ENCODE data around the gene ZNF333. TPM values are rescaled to one million over a fixed set of nuclear protein-coding genes. Genes with fewer than 3 reads are reported as not detected.

The ZNF333 gene
- total RNA-seq, 2 donors from 2014 or later: 16.2 to 19.8 TPM

DNA sequence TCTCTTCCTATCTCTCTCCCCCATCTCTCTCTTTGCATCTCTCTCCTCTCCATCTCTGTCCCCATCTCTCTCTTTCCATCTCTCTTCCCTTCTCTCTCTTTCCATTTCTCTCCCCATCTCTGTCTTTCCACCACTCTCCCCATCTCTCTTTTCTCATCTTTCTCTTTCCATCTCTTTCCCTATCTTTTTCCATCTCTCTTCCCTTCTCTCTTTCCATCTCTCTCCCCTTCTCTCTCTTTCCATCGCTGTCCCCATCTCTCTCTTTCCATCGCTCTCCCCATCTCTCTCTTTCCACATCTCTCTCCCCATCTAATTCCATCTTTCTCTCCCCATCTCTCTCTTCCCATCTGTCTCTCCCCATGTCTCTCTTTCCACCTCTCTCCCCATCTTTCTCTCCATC lies 39.7 kb upstream of the ZNF333 start:
- Mint-ChIP-seq H3K27ac (no peak overlapping the region), H3K36me3 (ENCODE audit: low read depth) (no peaks in the 10 kb centered on the region), H3K4me1 (no peaks in the 10 kb centered on the region), H3K4me3 (no peak overlapping the region), H3K9me3 (peaks cover 73% of the 10 kb centered on the region), H3K27me3 (ENCODE audit: insufficient read depth) (peaks cover 4% of the 10 kb centered on the region)
- TF ChIP-seq, protein P1, sequence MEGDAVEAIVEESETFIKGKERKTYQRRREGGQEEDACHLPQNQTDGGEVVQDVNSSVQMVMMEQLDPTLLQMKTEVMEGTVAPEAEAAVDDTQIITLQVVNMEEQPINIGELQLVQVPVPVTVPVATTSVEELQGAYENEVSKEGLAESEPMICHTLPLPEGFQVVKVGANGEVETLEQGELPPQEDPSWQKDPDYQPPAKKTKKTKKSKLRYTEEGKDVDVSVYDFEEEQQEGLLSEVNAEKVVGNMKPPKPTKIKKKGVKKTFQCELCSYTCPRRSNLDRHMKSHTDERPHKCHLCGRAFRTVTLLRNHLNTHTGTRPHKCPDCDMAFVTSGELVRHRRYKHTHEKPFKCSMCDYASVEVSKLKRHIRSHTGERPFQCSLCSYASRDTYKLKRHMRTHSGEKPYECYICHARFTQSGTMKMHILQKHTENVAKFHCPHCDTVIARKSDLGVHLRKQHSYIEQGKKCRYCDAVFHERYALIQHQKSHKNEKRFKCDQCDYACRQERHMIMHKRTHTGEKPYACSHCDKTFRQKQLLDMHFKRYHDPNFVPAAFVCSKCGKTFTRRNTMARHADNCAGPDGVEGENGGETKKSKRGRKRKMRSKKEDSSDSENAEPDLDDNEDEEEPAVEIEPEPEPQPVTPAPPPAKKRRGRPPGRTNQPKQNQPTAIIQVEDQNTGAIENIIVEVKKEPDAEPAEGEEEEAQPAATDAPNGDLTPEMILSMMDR (conservative IDR thresholded peaks at IDR 0.05): no peak
- H3K27me3 ChIP-seq (ENCODE audit: control insufficient read depth, insufficient read depth, low read length, poor library complexity, severe bottlenecking): no peaks in the 10 kb centered on the region
- H3K27ac ChIP-seq (ENCODE audit: low read depth, low read length): no peak overlapping the region
- 58 to 68% methylated on average over 2 of the region's 2 CpGs for WGBS, 2 experiments (ENCODE audit: insufficient coverage in 1 of 2, insufficient read length in 1 of 2)
- no peak overlapping the region for H3K9ac ChIP-seq (ENCODE audit: extremely low read depth, low read length, poor library complexity, severe bottlenecking)
- H3K4me1 ChIP-seq (ENCODE audit: control insufficient read depth, insufficient read depth, low read length): no peaks in the 10 kb centered on the region
- H3K36me3 ChIP-seq (ENCODE audit: control insufficient read depth, insufficient read depth, low read length): no peaks in the 10 kb centered on the region
- H3K4me3 ChIP-seq (ENCODE audit: low read length): no peak overlapping the region
- no peak for DNase-seq
- H3K9me3 ChIP-seq (ENCODE audit: control insufficient read depth, low read length): peaks cover 50% of the 10 kb centered on the region

DNA sequence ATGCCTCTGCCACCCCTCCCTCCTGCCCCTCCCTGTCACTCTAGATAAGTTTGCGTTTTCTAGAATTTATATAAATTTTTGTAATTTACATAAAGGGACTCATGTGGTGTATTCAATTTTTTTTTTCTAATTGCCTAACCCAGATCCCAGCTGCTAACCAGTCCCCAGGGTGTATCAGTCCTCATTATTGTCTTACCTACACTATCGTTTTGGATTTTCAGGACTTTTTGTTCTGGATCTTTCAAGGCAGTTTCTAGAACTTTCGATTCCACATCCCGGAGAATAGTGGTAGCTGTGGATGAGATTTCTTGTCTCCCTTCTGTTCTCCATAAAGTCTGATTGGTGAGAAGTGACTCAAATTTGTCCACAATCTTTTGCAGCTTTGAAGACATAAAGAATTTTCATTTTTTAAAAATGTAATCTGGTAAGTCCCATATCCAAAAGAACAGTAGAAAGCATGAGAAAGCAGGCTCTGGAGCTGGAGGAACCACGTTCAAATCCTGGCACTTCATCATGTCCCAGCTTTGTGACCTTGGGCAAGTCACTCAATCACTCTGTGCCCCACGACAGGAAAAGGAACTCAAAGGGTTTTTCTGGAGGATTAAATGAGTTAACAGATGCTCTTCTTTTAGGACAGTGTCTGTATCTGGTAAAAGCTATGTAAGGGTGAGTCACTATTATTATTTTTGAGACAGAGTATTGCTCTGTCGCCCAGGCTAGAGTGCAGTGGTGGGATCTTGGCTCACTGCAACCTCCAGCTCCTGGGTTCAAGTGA lies 34.9 kb upstream of the ZNF333 start:
- TF ChIP-seq, protein P1 (conservative IDR thresholded peaks at IDR 0.05): no peak
- DNase-seq: no peak
- Histone ChIP-seq H3K27ac (ENCODE audit: low read depth, low read length) (no peak overlapping the region), H3K36me3 (ENCODE audit: control insufficient read depth, insufficient read depth, low read length) (no peaks in the 10 kb centered on the region), H3K4me1 (ENCODE audit: control insufficient read depth, insufficient read depth, low read length) (no peaks in the 10 kb centered on the region), H3K9me3 (ENCODE audit: control insufficient read depth, low read length) (peaks cover 27% of the 10 kb centered on the region), H3K9ac (ENCODE audit: extremely low read depth, low read length, poor library complexity, severe bottlenecking) (no peak overlapping the region), H3K27me3 (ENCODE audit: control insufficient read depth, insufficient read depth, low read length, poor library complexity, severe bottlenecking) (no peaks in the 10 kb centered on the region), H3K4me3 (ENCODE audit: low read length) (no peak overlapping the region)
- H3K9me3 Mint-ChIP-seq: peaks cover 71% of the 10 kb centered on the region
- no peak overlapping the region for H3K4me3 Mint-ChIP-seq
- no peaks in the 10 kb centered on the region for H3K27me3 Mint-ChIP-seq (ENCODE audit: insufficient read depth)
- no peak overlapping the region for H3K27ac Mint-ChIP-seq
- H3K36me3 Mint-ChIP-seq (ENCODE audit: low read depth): no peaks in the 10 kb centered on the region
- 58 to 59% methylated on average over 6 of the region's 7 CpGs for WGBS, 2 experiments (ENCODE audit: insufficient coverage in 1 of 2, insufficient read length in 1 of 2)
- no peaks in the 10 kb centered on the region for H3K4me1 Mint-ChIP-seq

DNA sequence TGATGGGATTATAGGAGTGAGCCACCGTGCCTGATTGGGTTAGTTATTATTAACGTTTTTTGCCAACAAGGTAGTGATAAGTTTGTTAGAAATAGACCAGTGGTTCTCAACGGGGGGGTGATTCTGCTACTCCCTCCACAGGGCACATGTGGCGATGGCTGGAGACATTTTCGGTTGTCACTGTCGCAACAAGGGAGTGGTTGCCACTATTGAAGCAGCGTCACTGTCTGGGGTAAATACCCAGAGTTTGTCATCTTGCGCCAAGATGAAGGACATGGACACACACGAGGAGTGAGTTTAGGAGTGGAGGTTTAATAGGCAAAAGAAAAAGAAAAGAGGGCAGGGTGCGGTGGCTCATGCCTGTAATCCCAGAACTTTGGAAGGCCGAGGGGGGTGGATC lies 34.1 kb upstream of the ZNF333 start:
- H3K27me3 ChIP-seq (ENCODE audit: control insufficient read depth, insufficient read depth, low read length, poor library complexity, severe bottlenecking): no peaks in the 10 kb centered on the region
- H3K4me1 ChIP-seq (ENCODE audit: control insufficient read depth, insufficient read depth, low read length): no peaks in the 10 kb centered on the region
- H3K9me3 ChIP-seq (ENCODE audit: control insufficient read depth, low read length): peaks cover 19% of the 10 kb centered on the region
- Mint-ChIP-seq H3K4me3 (no peak overlapping the region), H3K27me3 (ENCODE audit: insufficient read depth) (peaks cover 2% of the 10 kb centered on the region), H3K27ac (no peak overlapping the region), H3K9me3 (peaks cover 71% of the 10 kb centered on the region), H3K4me1 (no peaks in the 10 kb centered on the region), H3K36me3 (ENCODE audit: low read depth) (no peaks in the 10 kb centered on the region)
- no peak overlapping the region for H3K27ac ChIP-seq (ENCODE audit: low read depth, low read length)
- H3K9ac ChIP-seq (ENCODE audit: extremely low read depth, low read length, poor library complexity, severe bottlenecking): no peak overlapping the region
- H3K36me3 ChIP-seq (ENCODE audit: control insufficient read depth, insufficient read depth, low read length): no peaks in the 10 kb centered on the region
- DNase-seq: no peak
- 80 to 82% methylated on average over 11 of the region's 11 CpGs for WGBS, 2 experiments (ENCODE audit: insufficient coverage in 1 of 2, insufficient read length in 1 of 2)
- TF ChIP-seq, protein P1 (conservative IDR thresholded peaks at IDR 0.05): no peak
- no peak overlapping the region for H3K4me3 ChIP-seq (ENCODE audit: low read length)
